ENCODE measurements around the gene CFAP97D2. TPM values are rescaled to one million over a fixed set of nuclear protein-coding genes. Genes with fewer than 3 reads are reported as not detected.

CFAP97D2 gene
- total RNA-seq, 2 experiments from 2014 or later = not detected

- CTCF ChIA-PET = interaction anchor here (1.4 kb wide), 1 partner anchor 13 kb away, joined by 3 read pairs; no protein-coding TSS in a partner anchor
- Mint-ChIP-seq H3K9me3 (ENCODE audit: insufficient read depth) (no peaks in the 10 kb centered on the region), H3K27ac (peak overlapping the region; percentile 58), H3K4me1 (ENCODE audit: low read depth) (peaks cover 36% of the 10 kb centered on the region), H3K36me3 (ENCODE audit: low read depth) (peaks cover 10% of the 10 kb centered on the region), H3K27me3 (ENCODE audit: low read depth) (peaks cover 20% of the 10 kb centered on the region), H3K4me3 (no peak overlapping the region)
- ATAC-seq (no peak), DNase-seq (no peak)
- POLR2A ChIA-PET = no interaction called here
Measured at GRCh38 chr13:114134944-114135610, 44.0 kb upstream of the CFAP97D2 start.

DNA sequence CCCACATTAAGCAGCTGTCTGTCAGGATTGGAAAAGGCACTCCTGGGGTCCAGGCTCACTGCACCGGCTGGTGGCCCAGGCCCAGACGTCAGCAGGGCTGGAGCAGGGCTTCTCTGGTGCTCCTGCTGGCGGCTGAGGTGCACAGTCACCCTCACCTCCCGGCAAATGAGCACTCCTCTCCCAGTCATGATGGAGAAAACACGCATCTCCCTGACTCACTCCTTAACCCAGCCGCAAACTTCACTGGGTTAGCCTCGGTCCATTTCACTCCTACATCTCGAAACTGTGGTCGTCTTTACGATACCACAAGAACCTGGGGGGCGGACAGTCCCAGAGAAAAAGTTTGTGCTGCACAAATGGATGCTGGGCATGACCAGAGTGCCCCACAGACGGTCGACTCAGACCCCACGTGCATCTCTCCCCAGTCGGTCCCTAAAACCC lies 43.3 kb upstream of the CFAP97D2 start:
- Mint-ChIP-seq H3K4me3 (no peak overlapping the region), H3K4me1 (ENCODE audit: low read depth) (peaks cover 29% of the 10 kb centered on the region)
- CTCF ChIA-PET = no interaction called here

DNA sequence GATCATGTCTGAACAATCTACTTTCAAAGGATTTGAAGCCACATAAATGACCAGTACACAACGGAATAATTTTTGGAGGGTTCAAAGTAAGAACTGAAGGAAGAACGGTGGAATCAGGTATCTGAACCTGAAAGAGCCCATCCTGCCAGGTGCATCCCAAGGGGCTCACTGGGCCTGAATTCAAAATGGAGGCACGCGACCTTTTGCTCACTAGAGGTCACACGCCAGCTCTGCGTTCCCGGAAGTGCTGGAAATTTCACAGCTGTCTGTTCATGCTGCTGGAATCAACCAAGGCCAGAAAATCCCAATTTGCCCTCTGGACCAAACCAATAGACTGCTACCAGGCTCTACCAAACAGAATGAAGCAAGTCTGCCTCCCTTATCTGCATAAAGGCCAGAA lies 42.5 kb upstream of the CFAP97D2 start:
- POLR2A ChIA-PET = no interaction called here
- DNase-seq (no peak), ATAC-seq (no peak)
- H3K27me3 Mint-ChIP-seq (ENCODE audit: low read depth) = peaks cover 22% of the 10 kb centered on the region
- H3K27ac Mint-ChIP-seq = no peak overlapping the region
- peaks cover 21% of the 10 kb centered on the region for H3K4me1 Mint-ChIP-seq (ENCODE audit: low read depth)
- peaks cover 2% of the 10 kb centered on the region for H3K36me3 Mint-ChIP-seq (ENCODE audit: low read depth)
- no peak overlapping the region for H3K4me3 Mint-ChIP-seq
- no peaks in the 10 kb centered on the region for H3K9me3 Mint-ChIP-seq (ENCODE audit: insufficient read depth)
- CTCF ChIA-PET = no interaction called here

More for the DNA sequence above, 43.3 kb upstream of the CFAP97D2 start:
- Mint-ChIP-seq H3K27ac (no peak overlapping the region), H3K27me3 (ENCODE audit: low read depth) (peaks cover 22% of the 10 kb centered on the region), H3K36me3 (ENCODE audit: low read depth) (peaks cover 9% of the 10 kb centered on the region), H3K9me3 (ENCODE audit: insufficient read depth) (no peaks in the 10 kb centered on the region)
- peak; percentile 20 for DNase-seq
- POLR2A ChIA-PET = no interaction called here
- ATAC-seq = no peak

DNA sequence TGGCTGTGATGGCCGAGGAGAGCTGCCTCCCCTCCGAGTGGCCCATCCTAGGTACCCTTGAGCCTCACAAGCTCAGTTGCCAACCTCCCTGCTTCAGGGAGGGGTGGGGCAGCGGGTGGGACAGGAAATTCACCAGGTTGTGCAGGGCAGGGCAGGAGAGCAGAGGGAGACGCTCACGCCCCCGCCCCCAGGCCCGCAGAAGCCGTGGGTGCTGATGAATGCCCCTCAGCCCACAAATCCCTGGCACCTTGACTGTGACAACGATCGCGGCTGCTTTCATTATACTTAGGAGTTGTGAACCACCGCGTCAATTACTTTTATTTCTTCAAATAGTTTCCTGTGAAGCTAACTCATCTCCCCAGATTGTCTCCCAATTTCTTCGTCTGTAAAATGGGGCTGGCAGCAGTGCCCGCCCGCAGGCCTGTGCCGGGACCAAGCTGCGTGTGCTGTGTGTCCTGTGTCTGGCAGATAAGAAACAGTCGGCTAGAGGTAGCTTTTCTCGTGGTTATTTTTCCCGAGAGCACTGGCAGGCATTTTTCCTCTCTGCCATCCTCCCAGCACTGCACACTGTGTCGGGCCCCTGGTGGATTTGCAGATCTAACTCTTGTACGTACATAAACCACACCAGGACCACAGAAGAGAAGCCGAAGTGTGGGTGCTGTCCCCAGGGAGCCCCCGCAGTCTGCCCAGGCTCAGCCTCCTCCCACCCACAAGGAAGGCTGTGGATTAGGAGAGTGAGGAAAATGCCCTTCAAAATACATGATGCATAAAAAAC lies 38.7 kb upstream of the CFAP97D2 start:
- POLR2A ChIA-PET = interaction anchor here (0.6 to 1.8 kb wide), 4 partner anchors 9 to 88 kb away, joined by 3 to 19 read pairs (median 4); partner anchors contain the start of gene RASA3
- H3K4me3 Mint-ChIP-seq = no peak overlapping the region
- H3K27me3 Mint-ChIP-seq (ENCODE audit: low read depth) = peaks cover 16% of the 10 kb centered on the region
- peaks cover 12% of the 10 kb centered on the region for H3K4me1 Mint-ChIP-seq (ENCODE audit: low read depth)
- DNase-seq = peak; percentile 49
- no peaks in the 10 kb centered on the region for H3K36me3 Mint-ChIP-seq (ENCODE audit: low read depth)
- CTCF ChIA-PET = interaction anchor here (1.0 to 1.8 kb wide), 8 partner anchors 8 to 88 kb away, joined by 3 to 8 read pairs (median 3); no protein-coding TSS in a partner anchor
- no peaks in the 10 kb centered on the region for H3K9me3 Mint-ChIP-seq (ENCODE audit: insufficient read depth)
- ATAC-seq = peak; percentile 8
- H3K27ac Mint-ChIP-seq = no peak overlapping the region

GRCh38 chr13:114140906-114141250 lies 38.2 kb upstream of the CFAP97D2 start:
- ATAC-seq (peak; percentile 50), DNase-seq (peak; percentile 66)
- Mint-ChIP-seq H3K27me3 (ENCODE audit: low read depth) (peaks cover 18% of the 10 kb centered on the region), H3K27ac (no peak overlapping the region), H3K9me3 (ENCODE audit: insufficient read depth) (no peaks in the 10 kb centered on the region), H3K4me3 (no peak overlapping the region), H3K4me1 (ENCODE audit: low read depth) (peaks cover 18% of the 10 kb centered on the region), H3K36me3 (ENCODE audit: low read depth) (no peaks in the 10 kb centered on the region)
- ChIA-PET POLR2A (interaction anchor here (0.6 to 1.8 kb wide), 4 partner anchors 9 to 88 kb away, joined by 3 to 19 read pairs (median 4); partner anchors contain the start of gene RASA3), CTCF (interaction anchor here (1.1 to 1.8 kb wide), 7 partner anchors 7 to 88 kb away, joined by 3 to 8 read pairs (median 3); no protein-coding TSS in a partner anchor)

DNA sequence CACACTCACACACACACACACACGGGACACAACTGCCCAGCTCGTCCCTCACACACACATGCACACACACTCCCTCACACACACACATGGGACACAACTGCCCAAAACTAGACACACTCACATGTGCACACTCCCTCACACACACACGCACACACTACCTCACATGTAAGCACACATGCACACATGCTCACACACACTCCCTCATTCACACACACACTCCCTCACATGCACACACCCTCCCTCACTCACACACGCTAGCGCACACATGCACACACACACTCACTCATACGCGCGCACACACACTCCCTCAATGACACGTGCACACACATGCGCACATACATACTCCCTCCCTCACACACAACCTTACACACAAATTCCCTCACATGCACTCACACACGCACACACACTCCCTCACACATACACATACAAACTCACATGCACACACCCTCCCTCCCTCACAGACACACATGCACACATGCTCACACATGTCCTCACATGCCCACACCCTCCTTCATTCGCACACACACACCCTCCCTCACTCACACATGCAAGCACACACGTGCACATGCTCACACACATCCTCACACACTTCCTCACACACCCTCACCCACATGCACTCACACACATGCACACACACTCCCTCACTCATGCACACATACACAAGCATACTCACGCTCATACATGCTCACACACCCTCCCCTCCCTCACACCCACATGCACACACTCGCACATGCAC lies 37.6 kb upstream of the CFAP97D2 start:
- peaks cover 19% of the 10 kb centered on the region for H3K27me3 Mint-ChIP-seq (ENCODE audit: low read depth)
- no peak overlapping the region for H3K27ac Mint-ChIP-seq
- no peaks in the 10 kb centered on the region for H3K36me3 Mint-ChIP-seq (ENCODE audit: low read depth)
- no peaks in the 10 kb centered on the region for H3K9me3 Mint-ChIP-seq (ENCODE audit: insufficient read depth)
- ATAC-seq = no peak
- no peak overlapping the region for H3K4me3 Mint-ChIP-seq
- no peak for DNase-seq
- ChIA-PET CTCF (interaction anchor here (1.2 to 1.8 kb wide), 4 partner anchors 10 to 30 kb away, joined by 3 to 8 read pairs (median 4); no protein-coding TSS in a partner anchor), POLR2A (interaction anchor here (1.8 kb wide), 1 partner anchor 10 kb away, joined by 19 read pairs; the partner anchor contains the start of gene RASA3)
- H3K4me1 Mint-ChIP-seq (ENCODE audit: low read depth) = peaks cover 24% of the 10 kb centered on the region

DNA sequence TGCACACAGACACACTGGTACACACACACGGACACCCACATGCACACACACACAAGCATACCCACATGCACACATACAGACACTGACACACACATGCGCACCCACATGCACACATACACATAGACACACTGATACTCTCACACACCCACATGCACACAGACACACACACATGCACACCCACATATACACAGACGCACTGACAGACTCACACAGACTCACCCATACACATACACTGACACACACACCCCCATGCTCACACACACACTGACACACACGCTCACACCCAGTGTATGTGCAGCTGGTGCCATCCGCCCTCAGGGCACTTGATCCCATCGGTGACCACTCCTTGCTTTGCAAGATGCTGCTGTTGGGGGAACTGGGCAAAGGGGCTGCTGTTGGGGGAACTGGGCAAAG lies 36.9 kb upstream of the CFAP97D2 start:
- Mint-ChIP-seq H3K4me3 (no peak overlapping the region), H3K9me3 (ENCODE audit: insufficient read depth) (no peaks in the 10 kb centered on the region), H3K27ac (no peak overlapping the region), H3K36me3 (ENCODE audit: low read depth) (no peaks in the 10 kb centered on the region), H3K27me3 (ENCODE audit: low read depth) (peaks cover 19% of the 10 kb centered on the region), H3K4me1 (ENCODE audit: low read depth) (peaks cover 31% of the 10 kb centered on the region)
- CTCF ChIA-PET = interaction anchor here (0.9 to 1.2 kb wide), 4 partner anchors 11 to 84 kb away, joined by 3 to 6 read pairs (median 4); no protein-coding TSS in a partner anchor
- DNase-seq (peak; percentile 40), ATAC-seq (no peak)
- POLR2A ChIA-PET = interaction anchor here (0.6 to 1.2 kb wide), 4 partner anchors 9 to 76 kb away, joined by 3 to 15 read pairs (median 4); partner anchors contain the start of gene RASA3

- peaks cover 31% of the 10 kb centered on the region for H3K4me1 Mint-ChIP-seq (ENCODE audit: low read depth)
- ATAC-seq = peak; percentile 74
- ChIA-PET CTCF (interaction anchor here (0.8 to 1.2 kb wide), 7 partner anchors 12 to 84 kb away, joined by 3 to 6 read pairs (median 3); no protein-coding TSS in a partner anchor), POLR2A (interaction anchor here (0.6 to 1.2 kb wide), 6 partner anchors 10 to 172 kb away, joined by 3 to 15 read pairs (median 3); partner anchors contain the start of gene RASA3)
- no peak overlapping the region for H3K4me3 Mint-ChIP-seq
- no peaks in the 10 kb centered on the region for H3K9me3 Mint-ChIP-seq (ENCODE audit: insufficient read depth)
- H3K36me3 Mint-ChIP-seq (ENCODE audit: low read depth) = no peaks in the 10 kb centered on the region
- peak; percentile 89 for DNase-seq
- no peak overlapping the region for H3K27ac Mint-ChIP-seq
- peaks cover 19% of the 10 kb centered on the region for H3K27me3 Mint-ChIP-seq (ENCODE audit: low read depth)
Measured at GRCh38 chr13:114142640-114143490, 36.2 kb upstream of the CFAP97D2 start.

DNA sequence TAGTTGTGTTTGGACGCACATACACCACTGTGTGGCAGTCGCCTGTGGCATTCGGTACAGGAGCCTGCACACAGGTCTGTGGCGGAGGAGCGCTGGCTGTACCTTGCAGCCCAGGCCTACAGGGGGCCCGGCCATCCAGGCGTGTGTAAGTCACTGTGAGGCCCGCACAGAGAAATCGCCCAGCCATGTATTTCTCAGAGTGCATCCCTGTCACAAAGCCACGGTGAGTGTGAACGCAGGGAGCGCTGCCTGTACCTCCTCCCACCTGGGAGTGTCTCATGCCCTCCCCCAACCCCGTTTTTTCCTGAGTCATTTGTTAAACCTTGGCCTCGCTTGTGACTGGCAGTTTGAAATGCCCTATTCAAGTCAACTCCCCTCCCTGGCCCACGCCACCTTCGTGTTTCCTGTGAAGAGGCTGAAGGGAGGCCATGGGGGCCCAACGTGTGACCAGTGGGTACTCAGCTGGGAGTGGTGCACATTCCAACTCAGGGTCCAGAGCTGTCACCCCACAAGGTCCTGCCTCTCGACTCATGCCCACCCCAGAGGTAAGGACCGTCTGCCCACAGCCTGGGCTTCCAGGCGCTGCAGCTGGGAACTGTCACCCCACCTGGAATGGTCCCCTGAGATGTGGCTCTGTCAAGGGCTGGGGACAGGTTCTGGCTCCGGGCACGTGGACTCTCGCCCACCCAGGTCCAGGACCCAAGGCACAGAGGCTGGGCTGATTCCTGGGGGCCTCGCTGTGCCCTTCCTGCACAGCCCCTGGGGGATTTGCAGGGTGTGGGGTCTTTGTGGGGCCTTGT lies 35.1 kb upstream of the CFAP97D2 start:
- peak; percentile 57 for DNase-seq

More for the DNA sequence above, 35.1 kb upstream of the CFAP97D2 start:
- H3K4me3 Mint-ChIP-seq = no peak overlapping the region
- ChIA-PET CTCF (interaction anchor here (1.1 to 1.2 kb wide), 2 partner anchors 15 to 19 kb away, joined by 3 to 4 read pairs; no protein-coding TSS in a partner anchor), POLR2A (no interaction called here)
- H3K4me1 Mint-ChIP-seq (ENCODE audit: low read depth) = peaks cover 42% of the 10 kb centered on the region
- H3K9me3 Mint-ChIP-seq (ENCODE audit: insufficient read depth) = no peaks in the 10 kb centered on the region
- no peak for ATAC-seq
- H3K36me3 Mint-ChIP-seq (ENCODE audit: low read depth) = no peaks in the 10 kb centered on the region
- no peak overlapping the region for H3K27ac Mint-ChIP-seq
- peaks cover 19% of the 10 kb centered on the region for H3K27me3 Mint-ChIP-seq (ENCODE audit: low read depth)
